HFFc6 (cell line): Measurements from ENCODE around the gene PDIA4. TPM values are rescaled to one million over a fixed set of nuclear protein-coding genes. Genes with fewer than 3 reads are reported as not detected.

Experiments used
- DNase-seq: peaks from one replicate; pipeline ENCODE4 v3.0.0-alpha.2; 2018
- H3K27ac Mint-ChIP-seq: 2 replicates; pipeline ENCODE4 v1.8.0; 2020; ENCODE audit warnings: mild to moderate bottlenecking, mixed read lengths
- H3K27me3 Mint-ChIP-seq: 2 replicates; pipeline ENCODE4 v1.8.0; 2021; ENCODE audit warnings: mild to moderate bottlenecking, moderate library complexity, mixed read lengths; ENCODE audit not compliant: insufficient read depth
- H3K36me3 Mint-ChIP-seq: 2 replicates; pipeline ENCODE4 v1.8.0; 2021; ENCODE audit warnings: low read depth, mixed read lengths
- H3K4me1 Mint-ChIP-seq: 2 replicates; pipeline ENCODE4 v1.8.0; 2020; ENCODE audit warnings: low read depth, mixed read lengths
- H3K4me3 Mint-ChIP-seq: 2 replicates; pipeline ENCODE4 v1.8.0; 2020; ENCODE audit warnings: mild to moderate bottlenecking, moderate library complexity, mixed read lengths
- H3K9me3 Mint-ChIP-seq: 2 replicates; pipeline ENCODE4 v1.8.0; 2020; ENCODE audit warnings: mild to moderate bottlenecking, mixed read lengths
- total RNA-seq, 6 experiments: library from RNA; stranded (reverse); fragmentation: NEBNext Ultra II Directional; extraction: Animal tissue kit (Norgen Biotek cat#: 25700); gene quantifications; 2 replicates in 1 of 6; 3 replicates in 5 of 6; pipeline ENCODE4 v1.2.3, GENCODE V29; 2021
- TF ChIP-seq, protein P1 (sequence below): fragments of 200-600 bp; sonication (generic); IDR thresholded peaks from 2 replicates; pipeline ENCODE4 v1.5.0; 2021; ENCODE audit warnings: antibody characterized with exemption, mild to moderate bottlenecking

The PDIA4 gene
- total RNA-seq, 6 experiments from 2014 or later = 185 to 210 (median 200) TPM

DNA sequence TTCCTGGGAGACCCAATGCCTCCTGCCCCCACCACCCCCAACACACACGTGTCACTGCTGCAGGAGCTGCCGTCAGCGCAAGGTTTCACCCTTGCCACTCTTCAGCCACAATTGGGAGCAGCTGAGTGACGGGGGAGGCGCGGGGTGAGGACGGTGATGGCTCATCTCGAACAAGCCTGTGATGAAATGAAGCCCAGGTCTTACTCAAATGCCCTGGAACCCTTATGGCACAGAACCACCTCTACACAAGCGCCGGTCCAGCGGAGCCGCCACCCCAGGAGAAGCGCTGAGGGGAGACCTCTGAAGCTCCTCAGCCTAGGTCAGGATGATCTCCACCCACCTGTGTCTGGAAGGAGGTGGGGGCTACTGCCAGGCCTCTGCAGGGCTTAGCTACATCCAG lies 25.7 kb downstream of the PDIA4 start:
- no peaks in the 10 kb centered on the region for H3K27me3 Mint-ChIP-seq
- no peaks in the 10 kb centered on the region for H3K9me3 Mint-ChIP-seq
- TF ChIP-seq, protein P1, sequence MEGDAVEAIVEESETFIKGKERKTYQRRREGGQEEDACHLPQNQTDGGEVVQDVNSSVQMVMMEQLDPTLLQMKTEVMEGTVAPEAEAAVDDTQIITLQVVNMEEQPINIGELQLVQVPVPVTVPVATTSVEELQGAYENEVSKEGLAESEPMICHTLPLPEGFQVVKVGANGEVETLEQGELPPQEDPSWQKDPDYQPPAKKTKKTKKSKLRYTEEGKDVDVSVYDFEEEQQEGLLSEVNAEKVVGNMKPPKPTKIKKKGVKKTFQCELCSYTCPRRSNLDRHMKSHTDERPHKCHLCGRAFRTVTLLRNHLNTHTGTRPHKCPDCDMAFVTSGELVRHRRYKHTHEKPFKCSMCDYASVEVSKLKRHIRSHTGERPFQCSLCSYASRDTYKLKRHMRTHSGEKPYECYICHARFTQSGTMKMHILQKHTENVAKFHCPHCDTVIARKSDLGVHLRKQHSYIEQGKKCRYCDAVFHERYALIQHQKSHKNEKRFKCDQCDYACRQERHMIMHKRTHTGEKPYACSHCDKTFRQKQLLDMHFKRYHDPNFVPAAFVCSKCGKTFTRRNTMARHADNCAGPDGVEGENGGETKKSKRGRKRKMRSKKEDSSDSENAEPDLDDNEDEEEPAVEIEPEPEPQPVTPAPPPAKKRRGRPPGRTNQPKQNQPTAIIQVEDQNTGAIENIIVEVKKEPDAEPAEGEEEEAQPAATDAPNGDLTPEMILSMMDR = no peak
- H3K27ac Mint-ChIP-seq = no peak overlapping the region
- H3K36me3 Mint-ChIP-seq = peaks cover 17% of the 10 kb centered on the region
- H3K4me3 Mint-ChIP-seq = no peak overlapping the region
- no peak for DNase-seq
- H3K4me1 Mint-ChIP-seq = no peaks in the 10 kb centered on the region

DNA sequence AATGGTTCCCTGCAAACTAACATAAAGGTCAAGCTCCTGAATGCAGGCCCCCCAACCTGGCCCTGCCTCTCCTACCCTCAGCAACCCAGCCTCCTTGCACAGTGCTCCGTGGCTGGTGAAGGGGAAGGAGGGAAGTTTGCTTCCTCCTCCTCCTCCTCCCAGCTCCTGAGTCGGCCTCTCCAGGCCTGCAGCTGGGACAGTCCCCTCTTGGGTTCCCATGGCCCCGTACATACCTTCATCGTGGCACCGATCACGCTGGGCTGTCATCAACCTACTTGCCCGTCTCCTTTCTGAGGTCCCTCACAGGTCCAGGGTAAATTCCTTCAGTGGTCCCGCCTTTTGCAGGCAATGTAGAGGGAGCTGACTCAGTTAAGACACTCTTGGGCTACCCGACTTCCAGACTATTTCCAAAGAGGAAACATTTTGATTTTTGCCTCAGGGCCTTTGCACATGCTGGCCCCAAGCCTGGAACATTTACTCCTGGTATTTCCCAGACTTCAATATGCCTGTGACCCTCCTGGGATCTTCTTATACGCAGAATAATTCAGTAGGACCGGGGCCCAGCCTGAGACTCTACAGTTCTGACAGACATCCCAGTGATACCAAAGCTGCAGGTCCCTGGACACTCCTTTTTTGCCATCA lies 26.8 kb downstream of the PDIA4 start:
- Mint-ChIP-seq H3K36me3 (peaks cover 17% of the 10 kb centered on the region), H3K4me1 (no peaks in the 10 kb centered on the region), H3K27ac (no peak overlapping the region; the same call in 1 of the 2 replicates), H3K9me3 (no peaks in the 10 kb centered on the region), H3K4me3 (no peak overlapping the region), H3K27me3 (no peaks in the 10 kb centered on the region)
- DNase-seq = no peak
- TF ChIP-seq, protein P1 = no peak

DNA sequence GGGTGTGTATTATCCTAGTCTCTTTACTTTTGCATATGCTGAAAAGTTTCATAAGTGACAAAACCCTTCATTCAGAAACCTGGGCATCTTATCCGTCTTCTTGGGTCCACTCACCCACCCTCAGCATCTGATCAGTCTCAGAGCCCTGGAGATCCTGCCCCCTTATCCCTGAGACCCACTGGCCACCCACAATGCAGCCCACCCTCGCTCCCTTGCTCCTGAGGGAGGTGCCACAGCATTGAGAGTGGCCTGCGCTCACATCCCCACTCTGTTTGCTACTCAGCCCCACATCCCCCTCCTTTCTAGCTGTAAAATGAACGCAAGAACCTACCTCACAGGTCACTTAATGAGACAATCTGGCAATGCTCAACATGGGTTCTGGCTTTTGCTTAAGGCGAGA lies 27.3 kb downstream of the PDIA4 start:
- Mint-ChIP-seq H3K27ac (no peak overlapping the region; the same call in 1 of the 2 replicates), H3K9me3 (no peaks in the 10 kb centered on the region), H3K4me1 (no peaks in the 10 kb centered on the region), H3K4me3 (no peak overlapping the region), H3K27me3 (no peaks in the 10 kb centered on the region), H3K36me3 (peaks cover 17% of the 10 kb centered on the region)
- TF ChIP-seq, protein P1 = no peak
- no peak for DNase-seq

DNA sequence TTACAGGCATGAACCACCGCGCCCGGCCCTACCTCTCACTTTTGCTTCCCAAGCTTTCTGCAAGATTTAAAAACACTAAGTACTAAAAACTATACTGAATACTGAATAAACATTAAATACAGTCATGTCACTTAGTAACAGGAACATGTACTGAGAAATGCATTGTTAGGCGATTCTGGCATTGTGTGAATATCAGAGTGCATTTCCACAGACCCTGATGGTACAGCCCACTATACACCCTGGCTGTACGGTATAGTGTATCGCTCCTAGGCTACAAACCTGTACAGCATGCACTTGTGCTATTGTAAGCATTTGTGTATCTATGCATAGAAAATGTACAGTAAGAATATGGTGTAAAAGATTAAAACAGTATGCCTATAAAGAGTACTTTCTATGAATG lies 29.1 kb downstream of the PDIA4 start:
- Mint-ChIP-seq H3K27ac (no peak overlapping the region), H3K36me3 (peaks cover 17% of the 10 kb centered on the region), H3K4me3 (no peak overlapping the region), H3K9me3 (no peaks in the 10 kb centered on the region), H3K27me3 (no peaks in the 10 kb centered on the region), H3K4me1 (no peaks in the 10 kb centered on the region)
- no peak for DNase-seq
- TF ChIP-seq, protein P1 = no peak

DNA sequence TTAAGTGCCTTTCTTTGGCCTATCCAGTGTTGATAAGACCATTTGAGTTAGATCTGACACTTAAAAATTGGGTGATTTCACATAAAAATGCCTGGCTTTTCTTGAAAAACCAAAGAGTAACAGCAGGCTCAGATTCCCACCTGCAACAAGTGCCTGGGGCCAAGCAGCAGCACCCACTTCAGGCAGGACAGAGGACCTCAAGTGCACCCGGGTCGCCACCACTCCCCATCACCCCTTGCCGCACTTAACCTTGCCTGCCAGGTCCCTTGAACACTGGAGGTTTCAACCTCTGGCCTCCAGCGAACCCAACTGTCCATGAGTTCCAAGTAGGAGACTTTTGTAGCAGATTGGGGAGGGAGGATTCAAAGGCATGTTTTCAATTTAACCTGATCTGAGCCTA lies 30.8 kb downstream of the PDIA4 start:
- H3K27ac Mint-ChIP-seq = no peak overlapping the region

More for the DNA sequence above, 30.8 kb downstream of the PDIA4 start:
- Mint-ChIP-seq H3K4me1 (no peaks in the 10 kb centered on the region), H3K27me3 (no peaks in the 10 kb centered on the region), H3K4me3 (no peak overlapping the region), H3K9me3 (no peaks in the 10 kb centered on the region), H3K36me3 (peaks cover 12% of the 10 kb centered on the region)
- TF ChIP-seq, protein P1 = no peak
- DNase-seq = no peak
